Common myeloid progenitor, CD34-positive (primary cell): ENCODE results near the gene MAGI2.
"Not testable (repeated sequence)": the region's sequence is repeated elsewhere in the genome, so short reads cannot be mapped to it uniquely, and the experiment has no call there.

Experiments
- CTCF ChIA-PET: fragments of 350-600 bp; sonication (Branson Sonifier 250); formaldehyde crosslinking; loops from one replicate; lab custom pipeline; 2021; ENCODE audit warnings: antibody characterized with exemption; lab: Charles Lee
- POLR2A ChIA-PET: fragments of 350-600 bp; sonication (Branson Sonifier 250); formaldehyde crosslinking; loops from one replicate; lab custom pipeline; 2021; ENCODE audit warnings: antibody characterized with exemption; lab: Charles Lee
- DNase-seq, 3 donors: peaks; one replicate each; pipeline versions ENCODE4 v3.0.0 to v3.0.0-alpha.2; 2013
- H3K27ac ChIP-seq, 2 experiments: 1 replicate in 1 of 2; 2 replicates in 1 of 2; pipeline ENCODE4 v1.7.0; 2013; ENCODE audit warnings: inconsistent platforms in 2 of 2, low read length in 2 of 2, mild to moderate bottlenecking in 2 of 2, low read depth in 1 of 2, moderate library complexity in 1 of 2; ENCODE audit not compliant: severe bottlenecking in 2 of 2, insufficient read depth in 1 of 2, poor library complexity in 1 of 2
- H3K27me3 ChIP-seq, 5 experiments: replicated peaks in 2 of 5; 1 replicate in 3 of 5; 2 replicates in 2 of 5; pipeline versions ENCODE4 v1.6.1 to v1.7.0; 2013; ENCODE audit warnings: low read length in 4 of 5, mild to moderate bottlenecking in 2 of 5, moderate library complexity in 2 of 5, inconsistent platforms in 1 of 5; ENCODE audit not compliant: insufficient read depth in 5 of 5, control insufficient read depth in 4 of 5
- H3K36me3 ChIP-seq, 4 experiments: 1 replicate in 2 of 4; 2 replicates in 2 of 4; pipeline versions ENCODE4 v1.6.1 to v1.7.0; 2013; ENCODE audit warnings: low read length in 3 of 4, control low read depth in 1 of 4, mild to moderate bottlenecking in 1 of 4; ENCODE audit not compliant: control insufficient read depth in 4 of 4, insufficient read depth in 4 of 4
- H3K4me1 ChIP-seq, 4 experiments: 1 replicate in 3 of 4; 2 replicates in 1 of 4; pipeline versions ENCODE4 v1.6.1 to v1.7.1; 2013; ENCODE audit warnings: low read length in 3 of 4, mild to moderate bottlenecking in 3 of 4, control low read depth in 1 of 4, inconsistent platforms in 1 of 4, moderate library complexity in 1 of 4; ENCODE audit not compliant: control insufficient read depth in 4 of 4, insufficient read depth in 4 of 4; ENCODE audit errors: control extremely low read depth in 1 of 4
- H3K4me3 ChIP-seq, 7 experiments: 1 replicate in 4 of 7; 2 replicates in 3 of 7; pipeline versions ENCODE4 v1.5.1 to v1.7.0; 2013; ENCODE audit warnings: mild to moderate bottlenecking in 7 of 7, low read length in 6 of 7, moderate library complexity in 6 of 7, inconsistent platforms in 2 of 7, low read depth in 2 of 7, control low read depth in 1 of 7; ENCODE audit not compliant: insufficient read depth in 4 of 7, control insufficient read depth in 1 of 7; ENCODE audit errors: extremely low read depth in 1 of 7
- H3K9me3 ChIP-seq, 5 experiments: 1 replicate in 4 of 5; 2 replicates in 1 of 5; pipeline versions ENCODE4 v1.6.1 to v1.7.1; 2013; ENCODE audit warnings: low read length in 4 of 5, mild to moderate bottlenecking in 2 of 5, inconsistent platforms in 1 of 5, low read depth in 1 of 5, moderate library complexity in 1 of 5; ENCODE audit not compliant: control insufficient read depth in 4 of 5, insufficient read depth in 2 of 5; ENCODE audit errors: control extremely low read depth in 1 of 5
- WGBS: methylation state at CpG from one replicate; pipeline ENCODE4 v1.1.5; 2013; ENCODE audit not compliant: insufficient coverage; 5-methylcytosine and 5-hydroxymethylcytosine counted together

The MAGI2 gene

DNA sequence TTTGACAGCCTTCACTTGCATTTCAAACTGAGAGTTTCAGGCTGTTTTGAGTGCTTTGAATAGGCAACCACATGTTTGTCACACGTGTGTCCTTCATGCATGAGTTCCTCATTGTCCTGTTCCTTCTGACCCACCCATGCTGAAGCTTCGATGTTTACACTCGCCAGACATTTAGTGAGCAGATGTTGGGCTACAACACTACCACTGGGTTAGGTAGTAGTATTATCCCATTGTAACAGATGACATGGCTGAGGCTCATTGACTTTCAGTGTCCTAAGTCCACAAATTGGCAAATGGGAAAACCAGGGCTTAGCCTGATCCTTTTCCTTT lies 1198.8 kb downstream of the MAGI2 start:
- Histone ChIP-seq H3K4me3 (no peak overlapping the region), H3K4me1 (no peaks in the 10 kb centered on the region), H3K36me3 (no peaks in the 10 kb centered on the region), H3K27me3 (no peaks in the 10 kb centered on the region), H3K9me3 (no peaks in the 10 kb centered on the region), H3K27ac (no peak overlapping the region)
- ChIA-PET CTCF (no interaction called here), POLR2A (no interaction called here)
- 96% methylated on average over 3 of the region's 3 CpGs for WGBS
- DNase-seq, result no peak

GRCh38 chr7:78253850-78254725 lies 1199.4 kb downstream of the MAGI2 start:
- no peaks in the 10 kb centered on the region for H3K36me3 ChIP-seq
- 81% methylated on average over 2 of the region's 4 CpGs for WGBS
- POLR2A ChIA-PET, result no interaction called here
- no peak for DNase-seq
- CTCF ChIA-PET, result no interaction called here
- no peaks in the 10 kb centered on the region for H3K9me3 ChIP-seq
- H3K4me1 ChIP-seq, result no peaks in the 10 kb centered on the region
- H3K4me3 ChIP-seq, result no peak overlapping the region
- H3K27me3 ChIP-seq, result no peaks in the 10 kb centered on the region
- no peak overlapping the region for H3K27ac ChIP-seq

DNA sequence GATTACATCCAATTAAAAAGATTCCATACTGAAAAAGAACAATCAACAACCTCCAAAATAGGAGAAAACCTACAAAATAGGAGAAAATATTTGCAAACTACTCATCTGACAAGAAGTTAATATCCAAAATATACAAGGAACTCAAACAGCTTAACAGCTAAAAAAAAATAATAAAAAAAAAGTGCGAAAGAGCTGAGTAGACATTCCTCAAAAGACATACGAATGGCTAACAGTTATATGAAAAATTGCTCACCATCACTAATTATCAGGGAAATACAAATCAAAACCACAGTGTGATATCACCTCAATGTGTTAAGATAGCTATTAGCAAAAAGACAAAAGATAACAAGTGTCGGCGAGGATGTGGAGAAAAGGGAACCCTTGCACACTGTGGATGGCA lies 1204.6 kb downstream of the MAGI2 start:
- Histone ChIP-seq H3K9me3 (peaks cover 0 to 16% (median 5%) of the 10 kb centered on the region in 5 experiments), H3K36me3 (no peaks in the 10 kb centered on the region), H3K27me3 (no peaks in the 10 kb centered on the region), H3K4me1 (no peaks in the 10 kb centered on the region), H3K27ac (no peak overlapping the region), H3K4me3 (no peak overlapping the region)
- WGBS, result no CpG with 5 or more reads among the region's 4 CpGs
- POLR2A ChIA-PET, result no interaction called here
- CTCF ChIA-PET, result no interaction called here
- DNase-seq, result no peak

DNA sequence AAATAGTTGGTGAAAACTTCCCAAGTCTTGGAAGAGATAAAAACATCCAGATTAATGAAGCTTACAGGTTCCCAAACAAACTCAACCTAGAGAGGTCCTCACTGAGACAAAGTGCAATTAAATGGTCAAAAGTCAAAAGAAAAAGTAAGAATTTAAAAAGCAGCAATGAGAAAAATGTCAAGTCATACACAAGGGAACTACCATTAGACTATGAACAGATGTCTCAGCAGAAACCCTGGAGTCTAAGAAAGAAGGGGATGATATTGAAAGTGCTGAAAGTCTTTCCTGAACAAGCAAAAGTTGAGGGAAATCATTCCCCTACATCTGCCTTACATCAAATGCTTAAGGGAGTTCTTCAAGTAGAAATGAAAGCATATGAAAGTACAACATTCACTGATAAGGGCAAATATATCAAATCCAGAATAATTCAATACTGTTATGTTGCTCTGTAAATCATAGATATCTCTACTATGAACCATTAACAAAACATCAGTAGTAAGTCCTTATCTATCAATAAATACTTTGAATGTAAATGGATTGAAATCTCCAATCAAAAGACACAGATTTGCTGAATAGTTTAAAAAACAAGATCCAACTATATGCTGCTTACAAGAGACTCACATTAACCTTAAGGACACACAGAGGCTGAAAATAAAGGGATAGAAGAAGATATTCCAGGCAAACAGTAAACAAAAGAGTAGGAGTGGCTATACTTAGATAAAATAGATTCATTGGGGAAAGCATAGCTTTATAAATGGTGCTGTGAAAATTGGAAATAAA lies 1205.4 kb downstream of the MAGI2 start:
- CTCF ChIA-PET, result no interaction called here
- no peaks in the 10 kb centered on the region for H3K4me1 ChIP-seq
- no peak for DNase-seq
- H3K4me3 ChIP-seq, result no peak overlapping the region
- no peaks in the 10 kb centered on the region for H3K27me3 ChIP-seq
- peaks cover 0 to 16% (median 5%) of the 10 kb centered on the region in 5 experiments for H3K9me3 ChIP-seq
- H3K27ac ChIP-seq, result no peak overlapping the region
- H3K36me3 ChIP-seq, result no peaks in the 10 kb centered on the region
- POLR2A ChIA-PET, result no interaction called here

GRCh38 chr7:78240179-78240578 lies 1213.3 kb downstream of the MAGI2 start:
- H3K27me3 ChIP-seq, DNase-seq, H3K36me3 ChIP-seq, POLR2A ChIA-PET, H3K4me3 ChIP-seq, H3K4me1 ChIP-seq, H3K9me3 ChIP-seq, CTCF ChIA-PET, H3K27ac ChIP-seq: not testable (repeated sequence)
- WGBS, result 100% methylated on average over 1 of the region's 1 CpG

- ChIA-PET POLR2A (no interaction called here), CTCF (no interaction called here)
- 95% methylated on average over 2 of the region's 3 CpGs for WGBS
- Histone ChIP-seq H3K9me3 (no peaks in the 10 kb centered on the region), H3K4me1 (no peaks in the 10 kb centered on the region), H3K27ac (no peak overlapping the region), H3K4me3 (no peak overlapping the region), H3K27me3 (no peaks in the 10 kb centered on the region), H3K36me3 (no peaks in the 10 kb centered on the region)
- no peak for DNase-seq
These were observed 1218.8 kb downstream of the MAGI2 start for GRCh38 chr7:78234634-78235033.

DNA sequence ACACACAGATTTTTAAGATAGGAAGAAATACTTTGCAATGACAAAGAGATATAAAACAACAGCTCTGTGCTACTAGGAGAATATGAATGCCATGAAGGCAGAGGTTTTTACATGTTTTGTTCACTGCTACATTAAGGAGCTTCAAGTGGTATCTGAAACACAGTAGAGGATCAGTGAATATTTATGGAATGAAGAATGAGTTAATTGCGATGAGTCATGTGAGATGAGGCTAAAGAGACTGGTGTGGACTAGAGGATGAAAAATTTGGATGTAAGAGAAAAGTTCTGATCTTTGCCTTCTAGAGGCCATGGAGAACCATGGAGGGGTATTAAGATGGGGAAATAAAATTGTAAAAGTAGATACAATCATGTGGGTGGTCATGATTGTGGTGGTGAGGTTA lies 1220.7 kb downstream of the MAGI2 start:
- ChIA-PET CTCF (interaction anchor here (1.5 kb wide), 1 partner anchor 17 kb away, joined by 3 read pairs; no protein-coding TSS in a partner anchor), POLR2A (no interaction called here)
- H3K9me3 ChIP-seq, result no peaks in the 10 kb centered on the region
- no peaks in the 10 kb centered on the region for H3K27me3 ChIP-seq
- no peaks in the 10 kb centered on the region for H3K4me1 ChIP-seq
- DNase-seq, result no peak
- no peak overlapping the region for H3K27ac ChIP-seq
- WGBS, result 100% methylated on average over 1 of the region's 1 CpG
- H3K4me3 ChIP-seq, result no peak overlapping the region
- no peaks in the 10 kb centered on the region for H3K36me3 ChIP-seq
